Kidney tubule cell (primary cell): Measurements from ENCODE around the gene DYNLT1.
"Not testable (repeated sequence)": the region's sequence is repeated elsewhere in the genome, so short reads cannot be mapped to it uniquely, and the experiment has no call there.

Experiments
- DNase-seq: peaks from one replicate; pipeline ENCODE4 v3.0.0-alpha.2; 2018; ENCODE audit warnings: low spot score

DYNLT1 gene

DNA sequence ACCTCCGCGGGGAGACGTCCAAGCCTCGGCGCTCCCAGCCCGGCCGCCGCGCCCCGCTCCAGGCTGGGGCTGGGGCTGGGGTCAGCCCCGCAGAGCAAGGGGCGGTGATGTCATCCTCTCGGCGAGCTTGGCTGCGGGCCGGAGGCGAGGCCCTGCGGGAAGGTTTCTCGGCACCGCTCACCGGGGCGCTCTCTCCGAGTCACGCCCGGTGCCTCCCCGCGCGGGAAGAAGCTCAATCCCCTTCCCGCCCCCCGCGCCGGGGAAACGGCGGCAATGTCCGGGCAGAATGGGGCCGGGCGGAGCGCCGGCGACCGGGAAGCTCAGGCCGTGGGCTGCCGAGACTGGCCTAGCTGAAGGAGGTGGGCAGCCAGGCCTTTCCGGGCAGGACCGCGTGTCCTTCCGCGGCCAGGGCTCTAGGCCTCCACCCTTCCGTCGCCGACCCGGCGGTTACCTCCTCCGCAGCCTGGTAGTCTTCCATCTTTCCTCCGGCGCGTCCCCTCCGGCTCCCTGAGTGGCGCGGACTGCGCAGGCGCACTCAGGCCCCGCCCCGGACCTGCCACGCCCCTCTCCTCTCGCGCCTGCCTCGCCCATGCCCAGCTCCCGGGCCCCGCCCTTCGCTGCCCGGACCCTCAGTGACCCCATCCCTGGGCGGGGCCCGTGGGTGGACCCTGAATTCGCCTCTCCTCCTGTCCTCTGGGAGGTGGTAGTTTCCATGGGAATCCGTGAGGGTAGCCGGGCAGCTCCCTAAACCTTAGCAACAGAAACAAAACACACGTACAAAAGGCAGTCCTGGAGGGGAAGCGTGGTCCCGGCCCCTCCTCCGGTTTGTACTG lies at the start of gene DYNLT1:
Gene DYNLT1, minus strand, starts transcription at position 513 of the 833 bp plus-strand sequence. Its CDS starts 35 bp downstream, at position 478.
- DNase-seq: peak; percentile 98

DNA sequence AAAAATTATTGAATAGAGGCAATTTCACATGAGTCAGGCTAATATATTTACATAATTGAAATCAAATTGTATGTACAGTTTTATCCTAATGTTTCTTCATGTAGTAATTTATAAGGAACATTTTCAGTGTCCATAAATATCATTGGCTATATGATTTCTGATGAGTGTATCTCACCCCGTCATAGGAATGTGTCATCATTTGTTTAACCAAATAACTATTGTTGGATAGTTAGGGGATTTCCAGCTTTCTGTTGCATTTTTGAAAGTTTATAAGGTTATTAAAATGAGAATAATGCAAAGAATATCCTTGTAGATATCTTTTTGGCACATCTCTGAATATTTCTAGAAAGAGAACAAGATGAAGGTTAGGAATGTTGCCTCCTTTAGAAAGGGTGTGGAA lies 44.3 kb upstream of the DYNLT1 start:
- no peak for DNase-seq

DNA sequence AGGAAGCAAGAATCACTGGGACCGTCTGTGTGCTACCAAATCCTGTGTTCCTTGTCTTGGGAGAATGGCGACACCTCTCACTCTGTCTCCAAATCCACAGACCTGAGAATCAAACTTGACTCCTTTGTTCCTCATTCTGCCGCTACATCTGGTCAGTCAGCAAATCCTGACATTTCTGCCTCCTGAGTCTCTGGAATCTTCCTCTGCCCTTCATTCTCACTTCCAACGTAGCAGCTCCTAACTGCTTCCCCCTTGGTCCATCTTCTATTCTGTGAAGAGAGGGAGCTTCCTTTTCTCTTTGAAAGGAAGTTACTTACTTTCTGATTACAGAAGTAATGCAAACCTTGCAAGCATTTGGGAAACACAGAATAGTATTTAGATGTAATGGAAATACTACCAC lies 43.0 kb upstream of the DYNLT1 start:
- DNase-seq: no peak

DNA sequence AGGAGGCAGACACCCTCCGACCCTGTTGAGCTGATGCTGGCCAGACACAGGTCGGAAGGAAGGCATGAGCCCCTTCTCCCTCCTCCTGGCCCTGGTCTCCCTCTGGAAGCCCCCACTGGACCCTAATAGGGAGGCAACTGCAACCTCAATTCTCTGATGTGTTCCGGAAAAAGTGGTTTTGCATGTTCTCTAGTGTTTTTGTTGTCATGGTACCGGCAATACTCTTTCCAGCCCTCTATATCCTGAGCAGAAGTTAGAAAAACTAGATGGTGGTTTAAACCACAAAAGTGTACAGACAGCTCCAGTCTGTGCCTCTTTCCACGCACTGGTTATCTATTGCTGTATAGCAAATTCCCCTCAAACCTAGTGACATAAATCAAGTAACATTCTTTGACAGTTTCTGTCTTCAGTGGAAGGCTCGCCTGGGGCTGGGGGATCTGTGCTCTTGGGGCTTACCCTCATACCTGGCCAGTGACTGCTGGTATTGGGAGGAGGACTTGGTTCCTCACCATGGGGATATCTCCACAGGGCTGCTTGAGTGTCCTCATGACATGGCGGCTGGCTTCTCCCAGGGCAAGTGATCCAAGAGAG lies 42.3 kb upstream of the DYNLT1 start:
- no peak for DNase-seq

DNA sequence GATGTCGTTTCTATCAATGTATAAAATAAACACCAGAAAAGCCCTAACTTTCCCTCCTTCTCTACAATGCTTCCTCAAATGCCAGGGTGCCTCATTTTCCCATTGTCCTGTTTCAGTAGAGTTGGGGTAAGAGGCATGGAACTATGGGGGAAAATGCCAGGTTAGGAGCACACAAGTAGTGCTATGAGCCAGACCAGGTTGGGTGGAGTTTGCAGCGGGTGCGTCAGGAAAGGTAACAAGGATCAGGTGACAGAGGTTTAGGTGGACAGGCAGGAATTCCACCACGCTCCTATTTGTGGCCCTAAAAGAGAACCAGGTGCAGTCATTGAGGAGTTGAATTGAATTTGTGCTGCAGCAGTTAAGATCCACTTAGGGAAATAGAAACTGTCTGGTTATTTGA lies 41.8 kb upstream of the DYNLT1 start:
- no peak for DNase-seq

DNA sequence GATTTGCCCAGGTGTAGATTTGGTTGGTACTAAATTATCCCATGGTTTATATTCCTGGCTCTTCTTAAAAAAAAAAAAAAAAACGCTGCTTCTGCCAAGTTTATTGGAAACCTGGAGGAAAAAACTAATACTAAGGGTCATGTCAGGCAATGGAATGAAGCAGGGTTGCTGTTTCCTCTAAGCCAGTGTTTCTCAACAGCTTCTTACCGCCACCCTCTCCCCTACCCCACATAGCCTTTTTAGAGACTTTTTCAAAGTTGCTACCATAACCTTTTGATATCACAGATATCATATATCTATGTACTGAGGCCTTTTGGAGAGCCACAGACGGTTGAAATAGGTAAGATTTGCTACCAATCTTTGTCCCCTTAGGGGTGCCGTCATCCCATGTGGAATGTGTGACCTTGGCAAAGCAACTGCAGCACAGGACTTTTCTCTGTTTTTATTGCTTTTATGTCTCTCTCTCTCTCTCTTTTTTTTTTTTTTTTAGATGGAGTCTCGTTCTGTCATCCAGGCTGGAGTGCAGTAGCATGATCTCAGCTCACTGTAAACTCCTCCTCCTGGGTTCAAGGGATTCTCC lies 40.3 kb upstream of the DYNLT1 start:
- no peak for DNase-seq

DNA sequence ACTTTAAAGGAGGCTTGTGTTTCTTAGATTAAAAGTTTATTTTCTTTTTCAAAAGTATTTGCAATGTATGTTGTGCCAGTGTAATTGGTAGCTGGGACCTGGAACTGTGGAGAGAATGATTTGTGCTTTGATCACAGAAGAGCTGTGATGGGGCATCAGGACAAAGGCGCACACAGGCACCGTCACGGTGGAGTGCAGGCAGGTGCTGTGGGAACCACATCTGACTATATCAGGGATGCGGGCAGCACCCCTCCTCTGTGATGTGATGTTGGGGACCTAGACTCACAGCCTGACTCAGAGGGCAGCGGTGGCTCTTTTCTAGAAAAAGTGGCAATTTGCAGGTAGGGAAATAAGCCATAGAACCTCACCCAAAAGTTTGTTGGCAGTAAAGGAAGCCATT lies 39.8 kb upstream of the DYNLT1 start:
- no peak for DNase-seq

DNA sequence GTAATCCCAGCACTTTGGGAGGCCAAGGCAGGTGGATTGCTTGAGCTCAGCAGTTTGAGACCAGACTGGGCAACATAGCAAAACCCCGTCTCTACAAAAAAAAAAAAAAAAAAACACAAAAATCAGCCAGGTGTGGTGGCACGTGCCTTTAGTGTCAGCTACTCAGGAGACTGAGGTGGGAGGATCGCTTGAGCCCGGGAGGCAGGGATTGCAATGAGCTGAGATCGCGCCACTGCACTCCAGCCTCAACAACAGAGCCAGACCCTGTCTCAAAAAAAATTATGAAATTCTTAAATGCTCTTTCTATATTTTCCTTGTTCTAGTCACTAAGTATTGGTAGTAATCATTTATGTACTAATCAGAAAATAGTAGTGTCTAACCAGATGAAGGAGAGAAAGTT lies 35.9 kb upstream of the DYNLT1 start:
- DNase-seq: no peak

DNA sequence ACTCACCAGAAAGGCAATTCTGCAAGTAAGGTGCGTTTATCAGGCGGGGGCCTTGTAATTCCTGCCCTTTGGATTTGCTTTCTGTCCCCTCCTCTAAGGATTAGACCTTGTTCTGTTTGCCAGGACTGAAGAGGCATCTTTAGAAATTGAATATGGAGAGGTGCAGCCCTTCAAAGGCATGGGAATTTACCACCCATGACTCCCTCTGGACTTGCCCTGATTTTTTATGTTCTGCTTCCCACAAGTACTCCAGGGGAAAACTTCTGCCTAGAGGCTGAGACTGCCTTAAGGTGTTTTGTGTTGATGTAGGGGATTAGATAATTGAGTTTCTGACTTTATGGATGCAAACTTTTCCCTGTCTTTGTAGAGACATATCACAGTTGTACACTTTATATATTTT lies 35.5 kb upstream of the DYNLT1 start:
- no peak for DNase-seq

DNA sequence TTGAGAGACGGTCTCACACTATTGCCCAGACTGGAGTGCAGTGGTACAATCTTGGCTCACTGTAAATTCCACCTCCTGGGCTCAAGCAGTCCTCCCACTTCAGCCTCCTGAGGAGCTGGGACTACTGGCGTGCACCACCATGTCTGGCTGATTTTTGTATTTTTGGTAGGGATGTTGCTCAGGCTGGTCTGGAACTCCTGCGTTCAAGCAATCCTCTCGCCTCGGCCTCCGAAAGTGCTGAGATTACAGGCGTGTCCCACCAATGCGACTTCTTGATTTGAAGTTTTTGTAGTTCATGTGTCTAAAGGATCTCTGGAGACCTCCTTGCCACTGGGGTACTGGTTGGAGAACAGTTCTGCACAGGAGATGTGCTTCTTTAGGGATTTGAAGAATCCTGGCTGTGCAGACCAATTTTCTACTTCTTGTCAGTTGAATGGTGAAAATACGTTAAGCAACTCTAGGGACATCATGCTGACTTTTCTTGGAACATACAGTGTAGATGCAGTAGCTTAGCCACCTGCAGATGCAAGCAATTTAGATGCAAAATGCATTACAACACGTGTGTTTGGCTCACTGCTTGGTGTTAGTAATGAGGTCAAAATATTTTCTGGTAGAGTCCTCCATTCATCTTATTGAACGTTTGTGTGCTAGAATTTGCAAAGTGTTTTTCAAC lies 33.5 kb upstream of the DYNLT1 start:
- DNase-seq: no peak

DNA sequence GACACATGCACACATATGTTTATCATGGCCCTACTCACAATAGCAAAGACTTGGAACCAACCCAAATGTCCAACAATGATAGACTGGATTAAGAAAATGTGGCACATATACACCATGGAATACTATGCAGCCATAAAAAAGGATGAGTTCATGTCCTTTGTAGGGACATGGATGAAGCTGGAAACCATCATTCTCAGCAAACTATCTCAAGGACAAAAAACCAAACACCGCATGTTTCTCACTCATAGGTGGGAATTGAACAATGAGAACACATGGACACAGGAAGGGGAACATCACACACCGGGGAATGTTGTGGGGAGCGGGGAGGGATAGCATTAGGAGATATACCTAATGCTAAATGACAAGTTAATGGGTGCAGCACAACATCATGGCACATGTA lies 32.6 kb upstream of the DYNLT1 start:
- DNase-seq: not testable (repeated sequence)

DNA sequence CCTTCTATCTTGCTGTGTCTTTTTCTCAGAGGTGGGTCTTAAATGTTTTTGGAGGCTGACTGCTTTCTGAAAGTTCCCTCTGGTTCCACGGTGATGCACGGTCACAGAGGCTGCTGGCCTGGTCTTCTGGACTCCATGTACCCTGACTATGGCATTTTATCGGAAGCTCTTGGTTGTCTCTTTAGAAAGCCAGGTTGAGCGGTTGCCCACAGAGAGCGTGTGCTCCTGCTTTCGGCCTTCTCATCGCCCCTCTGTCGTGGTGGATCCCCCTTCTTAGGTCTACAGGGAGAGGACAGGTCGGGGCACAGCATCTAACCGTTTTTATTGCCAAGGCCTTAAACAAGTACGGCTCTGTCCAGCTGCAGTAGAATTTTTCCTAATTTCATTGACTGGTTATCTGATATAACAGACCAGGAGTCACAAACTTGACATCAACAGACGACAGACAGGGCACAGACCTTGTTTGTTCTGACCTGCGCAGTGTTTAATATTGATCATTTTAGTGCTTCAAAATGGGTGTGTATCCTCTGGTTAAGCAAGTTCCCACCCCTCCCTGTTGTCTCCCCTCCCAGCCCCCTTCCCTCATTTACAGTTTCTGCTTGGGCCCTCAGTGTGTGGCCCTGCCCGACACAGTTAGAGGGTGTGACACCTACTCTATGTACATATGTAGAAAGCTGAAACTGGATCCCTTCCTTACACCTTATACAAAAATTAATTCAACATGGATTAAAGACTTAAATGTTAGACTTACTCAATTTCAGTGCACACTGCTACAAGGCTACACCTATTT lies 30.0 kb upstream of the DYNLT1 start:
- no peak for DNase-seq

DNA sequence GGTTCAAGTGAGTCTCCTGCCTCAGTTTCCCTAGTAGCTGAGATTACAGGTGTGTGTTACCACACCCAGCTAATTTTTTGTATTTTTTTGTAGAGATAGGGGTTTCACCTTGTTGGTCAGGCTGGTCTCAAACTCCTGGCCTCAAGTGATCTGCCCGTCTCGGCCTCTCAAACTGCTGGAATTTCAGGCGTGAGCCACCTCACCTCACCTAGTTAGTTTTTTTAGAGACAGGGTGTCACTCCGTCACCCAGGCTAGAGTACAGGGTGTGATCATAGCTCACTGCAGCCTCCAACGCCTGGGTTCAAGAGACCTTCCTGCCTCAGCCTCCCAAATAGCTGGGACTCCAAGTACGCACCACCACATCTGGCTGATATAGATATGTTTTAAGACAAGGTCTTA lies 28.2 kb upstream of the DYNLT1 start:
- DNase-seq: no peak

DNA sequence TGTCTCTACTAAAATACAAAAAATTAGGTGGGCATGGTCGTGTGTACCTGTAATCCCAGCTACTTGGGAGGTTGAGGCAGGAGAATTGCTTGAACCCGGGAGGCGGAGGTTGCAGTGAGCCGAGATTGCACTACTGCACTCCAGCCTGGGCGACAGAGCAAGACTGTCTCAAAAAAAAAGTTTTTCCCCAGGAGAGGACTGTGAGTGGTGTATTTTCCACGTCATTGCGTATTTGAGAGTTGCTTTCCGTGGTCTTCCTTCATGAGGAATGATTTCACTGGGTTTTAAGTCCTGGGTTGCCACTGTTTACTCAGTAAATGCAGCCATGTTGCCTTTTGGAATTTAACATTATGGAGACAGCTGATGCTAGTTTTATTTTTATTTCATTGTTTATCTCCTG lies 27.6 kb upstream of the DYNLT1 start:
- DNase-seq: not testable (repeated sequence)

DNA sequence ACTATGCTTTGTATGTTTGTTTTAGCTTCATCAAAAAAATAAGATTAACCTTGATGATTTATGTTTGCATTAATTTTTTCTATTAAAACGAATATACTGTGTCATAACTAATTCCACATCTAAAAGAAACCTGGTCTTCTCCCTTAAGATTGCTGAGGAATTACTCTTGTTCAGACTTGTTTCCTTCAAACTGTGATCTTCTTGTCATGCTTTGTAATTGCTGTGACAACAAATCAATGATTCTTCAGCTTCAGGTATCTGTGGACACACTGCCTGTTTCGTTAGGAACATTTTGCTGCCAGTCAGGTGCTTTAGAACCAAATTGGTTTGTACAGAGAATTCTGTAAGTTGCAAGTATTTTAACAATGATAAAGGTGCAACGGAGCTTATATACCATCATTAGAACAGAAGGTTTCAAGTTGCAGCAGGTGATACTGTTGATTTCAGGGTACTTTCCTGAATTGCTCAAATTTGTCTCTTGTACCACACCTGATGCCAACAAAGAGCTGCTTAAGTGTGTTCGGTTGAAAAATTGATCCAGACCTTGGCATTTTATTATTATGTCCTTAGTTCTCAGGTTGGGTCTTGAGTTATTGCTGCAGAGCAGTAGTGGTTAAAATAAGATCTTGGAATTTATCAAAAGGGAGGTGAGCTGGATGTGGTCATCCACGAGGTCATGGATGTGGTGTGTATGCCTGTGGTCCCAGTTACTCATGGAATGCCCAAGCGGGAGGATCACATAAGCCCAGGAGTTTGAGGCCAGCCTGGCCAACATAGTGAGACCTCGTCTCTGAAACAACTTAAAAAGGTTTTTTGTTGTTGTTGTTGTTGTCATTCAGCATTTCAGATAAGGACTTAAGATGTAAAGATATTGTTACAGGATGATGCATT lies 24.8 kb upstream of the DYNLT1 start:
- peak; percentile 68 for DNase-seq

DNA sequence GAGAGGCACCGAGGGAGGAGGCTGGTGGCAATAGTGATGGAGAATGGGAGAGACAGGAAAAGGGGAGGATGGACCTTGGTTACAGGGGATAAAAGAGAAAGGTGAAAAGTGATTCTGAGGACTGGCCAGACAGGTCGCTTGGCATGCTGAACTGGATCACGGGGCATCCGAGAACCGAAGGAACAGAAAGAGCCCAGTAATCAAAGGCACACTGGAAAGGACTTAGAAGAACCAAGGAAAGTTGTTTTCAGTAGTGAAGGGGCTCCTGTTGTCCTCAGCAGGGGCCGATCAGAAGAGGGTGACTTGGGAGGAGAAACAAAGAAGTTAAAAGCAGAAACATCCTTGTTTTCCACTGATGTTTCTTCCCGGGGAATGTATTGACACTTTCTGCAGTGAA lies 24.2 kb upstream of the DYNLT1 start:
- no peak for DNase-seq

DNA sequence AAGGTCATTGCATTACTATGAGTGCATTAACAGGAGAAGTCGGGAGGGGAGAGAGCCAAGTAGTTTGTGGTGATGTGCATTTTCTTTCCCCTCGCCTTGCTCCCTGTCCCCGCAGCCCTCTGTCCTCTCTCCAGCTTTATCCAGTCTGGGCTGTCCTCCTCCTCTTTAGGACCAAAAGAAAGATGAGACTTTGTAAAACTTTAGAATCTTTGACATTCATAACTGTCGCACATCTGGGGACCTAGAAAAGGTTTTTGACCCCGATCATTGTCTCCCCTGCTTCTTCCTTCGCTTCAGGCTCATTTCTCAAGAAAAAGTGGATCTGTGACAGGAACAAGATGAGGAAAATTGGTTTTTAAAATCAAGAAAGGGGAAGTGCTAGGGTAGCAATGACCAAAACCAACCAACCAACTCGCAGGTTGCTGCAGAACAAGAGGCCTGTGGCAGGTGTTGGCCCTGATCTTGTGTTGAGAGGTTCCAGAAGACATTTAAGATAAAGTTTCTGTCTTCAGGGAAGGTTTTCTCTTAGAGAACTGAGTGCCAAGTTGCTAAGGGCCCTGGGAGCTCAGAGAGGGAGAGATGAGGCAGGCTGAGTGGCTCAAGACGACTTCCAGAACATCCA lies 22.9 kb upstream of the DYNLT1 start:
- no peak for DNase-seq

DNA sequence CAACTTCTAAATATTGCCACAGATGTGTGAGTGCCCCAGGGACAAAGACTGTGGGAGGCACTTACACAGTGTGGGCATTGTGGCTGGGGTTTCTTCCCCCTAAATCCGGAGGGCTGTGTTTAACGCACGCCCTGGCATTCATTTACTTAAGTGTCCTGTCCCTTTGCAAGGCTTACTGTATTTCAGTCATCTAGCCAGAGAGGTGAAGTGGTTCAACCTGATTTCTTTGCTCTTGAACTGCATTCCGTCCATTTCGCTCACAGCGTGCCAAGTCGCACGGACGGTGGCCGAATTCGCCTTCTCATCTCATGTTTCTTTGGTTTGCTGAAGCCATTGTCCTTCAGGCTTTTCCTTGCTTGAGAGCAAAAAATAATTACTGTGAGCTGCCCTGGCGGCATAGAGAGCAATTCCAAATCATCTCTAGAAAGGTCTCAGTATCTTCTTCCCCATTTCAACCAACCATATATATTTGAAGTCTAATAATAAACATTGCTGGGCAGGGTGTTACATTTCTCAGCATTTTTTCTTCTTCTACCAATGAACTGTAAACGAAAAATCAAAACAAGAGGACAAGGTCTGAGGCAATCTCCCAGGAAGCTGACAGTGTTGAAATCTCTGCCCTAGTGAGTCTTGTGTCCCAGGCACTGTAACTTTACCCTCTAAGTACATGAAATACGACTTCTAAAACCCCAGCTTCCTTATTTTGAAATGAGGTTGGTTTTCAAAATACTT lies 22.3 kb upstream of the DYNLT1 start:
- no peak for DNase-seq

DNA sequence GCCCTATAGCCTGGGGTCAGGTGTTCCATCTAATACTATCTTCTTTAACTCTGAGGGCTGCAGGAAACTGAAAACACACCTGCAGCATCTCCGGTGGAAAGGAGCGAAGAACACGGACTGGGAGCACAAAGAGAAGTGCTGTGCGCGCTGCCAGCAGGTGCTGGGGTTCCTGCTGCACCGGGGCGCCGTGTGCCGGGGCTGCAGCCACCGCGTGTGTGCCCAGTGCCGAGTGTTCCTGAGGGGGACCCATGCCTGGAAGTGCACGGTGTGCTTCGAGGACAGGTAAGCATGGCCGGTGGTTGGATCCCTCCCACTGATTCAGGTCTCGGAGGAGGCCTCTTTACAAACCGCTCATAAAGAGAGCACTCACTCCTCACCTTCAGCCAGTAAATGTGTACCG lies 20.8 kb upstream of the DYNLT1 start:
- DNase-seq: no peak

DNA sequence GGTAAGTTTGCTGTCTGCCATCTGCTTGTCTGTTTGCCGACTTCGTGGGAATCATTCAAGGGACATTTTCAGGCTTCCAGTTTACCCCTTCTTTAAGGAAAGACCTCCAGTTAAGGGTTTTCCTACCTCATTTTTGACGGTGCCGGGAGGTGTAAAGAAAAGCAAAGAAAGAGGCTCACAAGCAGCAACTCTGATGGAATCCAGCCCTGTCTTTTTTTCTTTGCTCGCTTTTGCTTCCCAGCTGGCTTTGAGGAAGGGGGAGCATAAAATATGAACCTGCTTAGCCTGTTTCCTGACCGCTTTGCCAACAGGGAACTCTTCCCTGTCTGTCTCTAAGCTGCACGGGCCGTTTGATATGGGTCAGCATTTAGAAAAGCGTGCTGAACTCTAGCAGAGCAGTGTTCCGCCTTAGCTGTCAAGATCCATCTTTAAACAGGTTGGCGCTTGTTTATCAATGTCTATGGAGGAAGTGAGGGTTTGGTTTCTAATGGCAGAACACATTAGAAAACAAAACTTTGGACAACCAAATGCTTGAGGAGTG lies 19.2 kb upstream of the DYNLT1 start:
- DNase-seq: no peak
